ENCODE measurements around the gene DYNLL2. TPM values are rescaled to one million over a fixed set of nuclear protein-coding genes. Genes with fewer than 3 reads are reported as not detected.
"Not testable (repeated sequence)": the region's sequence is repeated elsewhere in the genome, so short reads cannot be mapped to it uniquely, and the experiment has no call there.

DYNLL2 gene
- total RNA-seq, 2 experiments from 2014 or later = 30.1 to 31.9 TPM

DNA sequence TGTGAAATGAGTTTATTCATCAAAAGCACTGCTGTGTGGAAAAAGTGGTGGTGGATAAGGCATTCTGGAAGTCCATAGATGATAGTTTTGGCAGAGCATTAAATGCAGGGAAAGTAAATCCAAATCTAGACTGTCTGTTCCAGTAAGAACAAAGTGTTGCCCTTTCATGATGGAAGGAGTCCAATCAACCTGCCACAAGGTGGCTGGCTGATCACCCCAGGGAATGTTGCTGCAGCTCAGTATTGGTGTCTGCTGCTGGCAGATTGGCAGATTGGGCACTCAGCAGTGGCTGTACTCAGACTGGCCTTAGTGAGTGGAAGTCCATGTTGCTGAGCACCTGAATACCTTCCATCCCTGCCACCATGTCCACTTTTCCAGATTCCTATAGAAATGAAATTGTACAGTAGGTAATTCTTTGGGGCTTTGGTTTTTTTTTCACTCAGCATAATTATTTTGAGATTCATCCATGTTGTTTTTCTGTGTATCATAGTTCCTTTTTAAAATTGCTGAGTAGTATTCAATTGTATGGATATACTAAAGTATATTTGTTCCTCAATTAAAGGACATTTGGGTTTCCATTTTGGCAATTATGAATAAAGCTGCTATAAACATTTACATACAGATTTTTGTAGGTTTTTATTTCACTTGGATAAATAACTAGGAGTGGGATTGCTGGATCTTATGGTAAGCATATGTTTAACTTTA, 14.3 kb downstream of the DYNLL2 start:
- H3K4me1 Mint-ChIP-seq = peaks cover 9% of the 10 kb centered on the region
- POLR2A ChIA-PET = no interaction called here
- H3K27me3 Mint-ChIP-seq = peaks cover 2% of the 10 kb centered on the region
- H3K9me3 Mint-ChIP-seq = no peaks in the 10 kb centered on the region
- CTCF ChIA-PET = interaction anchor here (1.2 kb wide), 1 partner anchor 90 kb away, joined by 3 read pairs; no protein-coding TSS in a partner anchor
- no peak overlapping the region for H3K27ac Mint-ChIP-seq
- peaks cover 6% of the 10 kb centered on the region for H3K36me3 Mint-ChIP-seq (ENCODE audit: low read depth)
- H3K4me3 Mint-ChIP-seq = no peak overlapping the region
- DNase-seq = no peak

GRCh38 chr17:58100506-58100905, 17.3 kb downstream of the DYNLL2 start:
- ChIA-PET CTCF (no interaction called here), POLR2A (no interaction called here)
- Mint-ChIP-seq H3K9me3 (no peaks in the 10 kb centered on the region), H3K4me1 (peaks cover 9% of the 10 kb centered on the region), H3K36me3 (ENCODE audit: low read depth) (peaks cover 2% of the 10 kb centered on the region), H3K27ac (no peak overlapping the region), H3K4me3 (no peak overlapping the region), H3K27me3 (peaks cover 2% of the 10 kb centered on the region)
- DNase-seq = no peak

GRCh38 chr17:58101898-58102297, 18.7 kb downstream of the DYNLL2 start:
- H3K27me3 Mint-ChIP-seq; POLR2A ChIA-PET; CTCF ChIA-PET; H3K9me3 Mint-ChIP-seq; H3K4me3 Mint-ChIP-seq; H3K36me3 Mint-ChIP-seq (ENCODE audit: low read depth); H3K27ac Mint-ChIP-seq; H3K4me1 Mint-ChIP-seq: not testable (repeated sequence)
- DNase-seq = peak; percentile 0

GRCh38 chr17:58105093-58105492, 21.9 kb downstream of the DYNLL2 start:
- Mint-ChIP-seq H3K4me1 (peaks cover 3% of the 10 kb centered on the region), H3K4me3 (no peak overlapping the region), H3K27me3 (peaks cover 2% of the 10 kb centered on the region), H3K9me3 (no peaks in the 10 kb centered on the region), H3K36me3 (ENCODE audit: low read depth) (no peaks in the 10 kb centered on the region), H3K27ac (no peak overlapping the region)
- ChIA-PET POLR2A (no interaction called here), CTCF (no interaction called here)
- no peak for DNase-seq

DNA sequence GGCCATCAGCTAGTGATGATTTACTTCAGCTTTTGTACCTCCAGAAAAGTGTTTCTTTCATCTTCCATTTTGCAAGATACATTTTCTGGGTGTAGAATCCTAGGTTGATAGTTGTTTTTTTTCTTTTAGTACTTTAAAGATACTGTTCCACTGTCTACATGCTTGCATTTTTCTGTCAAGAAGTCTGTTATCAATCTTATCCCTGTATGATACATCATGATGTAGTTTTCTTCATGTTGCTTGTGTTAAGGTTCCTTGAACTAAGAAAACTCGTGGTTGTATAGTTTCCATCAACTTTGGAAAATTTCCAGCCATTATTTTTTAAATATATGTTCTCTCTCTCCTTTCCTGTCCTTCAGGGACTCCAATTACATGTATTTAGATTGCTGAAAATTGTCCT, 24.1 kb downstream of the DYNLL2 start:
- ChIA-PET POLR2A (no interaction called here), CTCF (interaction anchor here (0.6 kb wide), 1 partner anchor 1201 kb away, joined by 3 read pairs; no protein-coding TSS in a partner anchor)
- no peak for DNase-seq
- Mint-ChIP-seq H3K27ac (no peak overlapping the region), H3K36me3 (ENCODE audit: low read depth) (no peaks in the 10 kb centered on the region), H3K4me3 (no peak overlapping the region), H3K9me3 (no peaks in the 10 kb centered on the region), H3K27me3 (peaks cover 2% of the 10 kb centered on the region), H3K4me1 (no peaks in the 10 kb centered on the region)

GRCh38 chr17:58109197-58109596, 26.0 kb downstream of the DYNLL2 start:
- ChIA-PET POLR2A (no interaction called here), CTCF (no interaction called here)
- Mint-ChIP-seq H3K4me3 (no peak overlapping the region), H3K4me1 (no peaks in the 10 kb centered on the region), H3K9me3 (no peaks in the 10 kb centered on the region), H3K27ac (no peak overlapping the region), H3K27me3 (peaks cover 2% of the 10 kb centered on the region), H3K36me3 (ENCODE audit: low read depth) (no peaks in the 10 kb centered on the region)
- DNase-seq = no peak

GRCh38 chr17:58110012-58110411, 26.8 kb downstream of the DYNLL2 start:
- Mint-ChIP-seq H3K9me3 (no peaks in the 10 kb centered on the region), H3K27me3 (peaks cover 5% of the 10 kb centered on the region)
- POLR2A ChIA-PET = interaction anchor here (0.5 kb wide), 1 partner anchor 247 kb away, joined by 3 read pairs; no protein-coding TSS in a partner anchor

GRCh38 chr17:58111676-58112075, 28.5 kb downstream of the DYNLL2 start:
- Mint-ChIP-seq H3K27ac (no peak overlapping the region), H3K27me3 (peaks cover 7% of the 10 kb centered on the region), H3K4me3 (no peak overlapping the region), H3K36me3 (ENCODE audit: low read depth) (no peaks in the 10 kb centered on the region), H3K9me3 (no peaks in the 10 kb centered on the region), H3K4me1 (no peaks in the 10 kb centered on the region)
- CTCF ChIA-PET = interaction anchor here (0.9 kb wide), 1 partner anchor 96 kb away, joined by 3 read pairs; no protein-coding TSS in a partner anchor
- POLR2A ChIA-PET = no interaction called here
- no peak for DNase-seq

More at GRCh38 chr17:58110012-58110411, 26.8 kb downstream of the DYNLL2 start:
- CTCF ChIA-PET = interaction anchor here (1.0 kb wide), 1 partner anchor 90 kb away, joined by 3 read pairs; no protein-coding TSS in a partner anchor
- no peak for DNase-seq
- Mint-ChIP-seq H3K27ac (no peak overlapping the region), H3K4me3 (no peak overlapping the region), H3K4me1 (no peaks in the 10 kb centered on the region), H3K36me3 (ENCODE audit: low read depth) (no peaks in the 10 kb centered on the region)

- H3K9me3 Mint-ChIP-seq = no peaks in the 10 kb centered on the region
- peaks cover 10% of the 10 kb centered on the region for H3K27me3 Mint-ChIP-seq
- ChIA-PET CTCF (interaction anchor here (0.7 to 1.0 kb wide), 4 partner anchors 95 to 254 kb away, joined by 3 to 4 read pairs (median 4); no protein-coding TSS in a partner anchor), POLR2A (no interaction called here)
- no peaks in the 10 kb centered on the region for H3K4me1 Mint-ChIP-seq
- no peaks in the 10 kb centered on the region for H3K36me3 Mint-ChIP-seq (ENCODE audit: low read depth)
- no peak overlapping the region for H3K4me3 Mint-ChIP-seq
- DNase-seq = peak; percentile 90
- H3K27ac Mint-ChIP-seq = no peak overlapping the region
These were observed 29.9 kb downstream of the DYNLL2 start for GRCh38 chr17:58112970-58113631.

DNA sequence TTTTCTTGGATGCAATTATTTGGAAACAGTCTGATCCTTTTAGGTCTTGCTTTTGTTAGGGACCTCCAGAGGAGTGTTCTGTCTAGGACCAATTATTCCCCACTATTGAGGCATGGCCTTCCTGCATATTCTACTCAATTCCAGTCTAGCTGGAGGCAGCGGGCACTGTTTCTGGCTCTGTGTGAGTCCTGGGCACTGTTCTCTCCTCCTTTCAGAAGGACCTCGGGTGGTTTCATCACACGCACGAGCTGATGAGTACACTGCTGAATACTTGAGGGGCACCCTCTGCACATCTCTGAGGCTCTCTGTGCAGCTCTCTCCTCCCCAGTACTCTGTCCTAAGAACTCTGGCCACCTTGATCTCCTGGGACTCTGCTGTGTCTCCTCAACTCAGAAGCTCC, 30.7 kb downstream of the DYNLL2 start:
- DNase-seq = no peak
- CTCF ChIA-PET = interaction anchor here (0.6 to 1.3 kb wide), 3 partner anchors 22 to 259 kb away, joined by 3 read pairs; no protein-coding TSS in a partner anchor
- POLR2A ChIA-PET = no interaction called here
- no peaks in the 10 kb centered on the region for H3K36me3 Mint-ChIP-seq (ENCODE audit: low read depth)
- H3K27me3 Mint-ChIP-seq = peaks cover 12% of the 10 kb centered on the region
- no peak overlapping the region for H3K27ac Mint-ChIP-seq
- H3K4me1 Mint-ChIP-seq = no peaks in the 10 kb centered on the region
- no peak overlapping the region for H3K4me3 Mint-ChIP-seq
- H3K9me3 Mint-ChIP-seq = no peaks in the 10 kb centered on the region

- ChIA-PET CTCF (interaction anchor here (0.9 kb wide), 1 partner anchor 58 kb away, joined by 3 read pairs; no protein-coding TSS in a partner anchor), POLR2A (no interaction called here)
- Mint-ChIP-seq H3K9me3 (no peaks in the 10 kb centered on the region), H3K36me3 (ENCODE audit: low read depth) (no peaks in the 10 kb centered on the region), H3K4me3 (no peak overlapping the region), H3K27me3 (peaks cover 17% of the 10 kb centered on the region), H3K4me1 (peaks cover 4% of the 10 kb centered on the region), H3K27ac (no peak overlapping the region)
- no peak for DNase-seq
These were observed 34.2 kb downstream of the DYNLL2 start for GRCh38 chr17:58117382-58117781.

- Mint-ChIP-seq H3K9me3 (no peaks in the 10 kb centered on the region), H3K4me1 (peaks cover 6% of the 10 kb centered on the region), H3K27ac (no peak overlapping the region), H3K4me3 (no peak overlapping the region), H3K27me3 (peaks cover 17% of the 10 kb centered on the region), H3K36me3 (ENCODE audit: low read depth) (no peaks in the 10 kb centered on the region)
- no peak for DNase-seq
- CTCF ChIA-PET = no interaction called here
- POLR2A ChIA-PET = no interaction called here
These were observed 36.3 kb downstream of the DYNLL2 start for GRCh38 chr17:58119491-58119890.

DNA sequence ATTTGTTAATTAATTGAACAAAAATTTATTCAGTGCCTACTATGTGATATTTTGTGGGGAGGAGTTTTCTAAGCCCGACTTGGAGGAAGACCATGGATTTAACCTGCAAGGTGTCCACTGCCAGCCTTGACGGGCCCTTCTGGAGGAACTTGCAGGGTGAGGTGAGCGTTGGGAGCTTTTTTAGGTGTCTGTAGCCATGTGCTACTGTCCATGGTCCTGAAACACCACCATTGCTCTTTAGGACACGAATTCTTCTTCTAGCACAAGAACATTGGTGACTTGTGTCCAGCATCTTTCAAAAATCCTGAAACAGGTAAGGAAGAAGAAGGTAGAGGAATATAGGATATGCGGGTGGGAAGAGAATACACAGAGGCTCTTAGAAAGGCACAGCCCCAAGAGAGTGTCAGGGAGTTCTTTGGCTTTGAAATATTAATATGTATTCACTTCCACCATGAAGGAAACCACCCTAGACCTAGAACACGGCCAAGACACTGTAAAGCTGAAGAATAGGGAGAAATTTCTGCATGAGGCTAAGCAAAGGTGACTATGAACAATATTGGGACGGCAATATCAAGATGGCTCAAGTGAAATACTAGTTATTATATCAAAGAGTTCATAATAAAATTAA, 37.1 kb downstream of the DYNLL2 start:
- Mint-ChIP-seq H3K36me3 (ENCODE audit: low read depth) (no peaks in the 10 kb centered on the region), H3K4me3 (no peak overlapping the region), H3K27me3 (peaks cover 14% of the 10 kb centered on the region), H3K9me3 (no peaks in the 10 kb centered on the region), H3K4me1 (peaks cover 6% of the 10 kb centered on the region), H3K27ac (no peak overlapping the region)
- CTCF ChIA-PET = interaction anchor here (0.7 kb wide), 1 partner anchor 400 kb away, joined by 3 read pairs; no protein-coding TSS in a partner anchor
- peak; percentile 77 for DNase-seq
- POLR2A ChIA-PET = no interaction called here
